ENCODE measurements around the gene BAHD1. TPM values are rescaled to one million over a fixed set of nuclear protein-coding genes. Genes with fewer than 3 reads are reported as not detected.

The BAHD1 gene
- total and polyA plus RNA-seq, 2 donors (not counting 1 experiment from before 2014, with no cell fraction given) = 15.0 to 34.7 TPM

GRCh38 chr15:40481341-40482074 is 40.8 kb downstream of the BAHD1 start:
- Histone ChIP-seq H3K9ac (ENCODE audit: low read length) (no peak overlapping the region), H3K4me3 (ENCODE audit: control extremely low read depth in 1 of 5, extremely low read depth in 1 of 5, insufficient read depth in 1 of 5, low read depth in 2 of 5, low read length in 4 of 5) (no peak overlapping the region), H3K27ac (ENCODE audit: low read length in 2 of 2) (no peak overlapping the region), H3K36me3 (replicated peaks in 1 of 2; ENCODE audit: control extremely low read depth in 1 of 2, control insufficient read depth in 1 of 2, extremely low read depth in 1 of 2, insufficient read depth in 2 of 2, low read length in 1 of 2) (no peaks in the 10 kb centered on the region), H4K20me1 (ENCODE audit: control insufficient read depth, insufficient read depth, low read length, poor library complexity, severe bottlenecking) (no peaks in the 10 kb centered on the region), H2AFZ (ENCODE audit: insufficient read depth, low read depth, low read length, poor library complexity, severe bottlenecking) (no peak overlapping the region), H3K9me3 (ENCODE audit: control extremely low read depth in 1 of 3, control insufficient read depth in 2 of 3, insufficient read depth in 1 of 3, low read length in 2 of 3) (peaks cover 0 to under 1% (median 0%) of the 10 kb centered on the region in 3 donors), H3K27me3 (replicated peaks in 1 of 4; ENCODE audit: control extremely low read depth in 1 of 4, control insufficient read depth in 3 of 4, insufficient read depth in 4 of 4, low read length in 3 of 4) (peaks cover 0 to 8% (median 4%) of the 10 kb centered on the region in 4 experiments), H3K79me2 (ENCODE audit: control insufficient read depth, insufficient read depth, low read length) (no peaks in the 10 kb centered on the region), H3K4me1 (ENCODE audit: control insufficient read depth in 2 of 2, insufficient read depth in 2 of 2, low read length in 2 of 2) (no peaks in the 10 kb centered on the region), H3K4me2 (replicated peaks; ENCODE audit: low read depth, low read length, poor library complexity, severe bottlenecking) (no peak overlapping the region)
- ChIA-PET CTCF (no interaction called here), POLR2A (no interaction called here)
- peaks cover 33% of the 10 kb centered on the region for H3K27me3 Mint-ChIP-seq
- no peak for ATAC-seq (ENCODE audit: low read depth)
- intact Hi-C loops (cut with micrococcal nuclease) = no loop called here
- H3K9me3 Mint-ChIP-seq (ENCODE audit: insufficient read depth) = no peaks in the 10 kb centered on the region
- WGBS (ENCODE audit: insufficient coverage) = 100% methylated on average over 1 of the region's 1 CpG
- H3K4me3 Mint-ChIP-seq = no peak overlapping the region
- DNase-seq = no peak
- TF ChIP-seq CTCF (IDR thresholded peaks at IDR 0.05) (no peak), EZH2 (IDR thresholded peaks at IDR 0.05; ENCODE audit: borderline replicate concordance, insufficient read depth, low read depth, low read length, poor library complexity, severe bottlenecking) (no peak)
- H3K27ac Mint-ChIP-seq = no peak overlapping the region
- no peaks in the 10 kb centered on the region for H3K4me1 Mint-ChIP-seq

- Histone ChIP-seq H3K27me3 (replicated peaks in 1 of 4; ENCODE audit: control extremely low read depth in 1 of 4, control insufficient read depth in 3 of 4, insufficient read depth in 4 of 4, low read length in 3 of 4) (peaks cover 0 to 7% (median 2%) of the 10 kb centered on the region in 4 experiments), H4K20me1 (ENCODE audit: control insufficient read depth, insufficient read depth, low read length, poor library complexity, severe bottlenecking) (no peaks in the 10 kb centered on the region), H3K79me2 (ENCODE audit: control insufficient read depth, insufficient read depth, low read length) (no peaks in the 10 kb centered on the region), H2AFZ (ENCODE audit: insufficient read depth, low read depth, low read length, poor library complexity, severe bottlenecking) (no peak overlapping the region), H3K36me3 (replicated peaks in 1 of 2; ENCODE audit: control extremely low read depth in 1 of 2, control insufficient read depth in 1 of 2, extremely low read depth in 1 of 2, insufficient read depth in 2 of 2, low read length in 1 of 2) (no peaks in the 10 kb centered on the region), H3K9me3 (ENCODE audit: control extremely low read depth in 1 of 3, control insufficient read depth in 2 of 3, insufficient read depth in 1 of 3, low read length in 2 of 3) (peaks cover 0 to 3% (median 0%) of the 10 kb centered on the region in 3 donors), H3K4me2 (replicated peaks; ENCODE audit: low read depth, low read length, poor library complexity, severe bottlenecking) (no peak overlapping the region), H3K27ac (ENCODE audit: low read length in 2 of 2) (no peak overlapping the region), H3K4me1 (ENCODE audit: control insufficient read depth in 2 of 2, insufficient read depth in 2 of 2, low read length in 2 of 2) (no peaks in the 10 kb centered on the region), H3K9ac (ENCODE audit: low read length) (no peak overlapping the region), H3K4me3 (ENCODE audit: control extremely low read depth in 1 of 5, extremely low read depth in 1 of 5, insufficient read depth in 1 of 5, low read depth in 2 of 5, low read length in 4 of 5) (no peak overlapping the region)
- H3K4me1 Mint-ChIP-seq = no peaks in the 10 kb centered on the region
- intact Hi-C loops (cut with micrococcal nuclease) = no loop called here
- DNase-seq (no peak), ATAC-seq (ENCODE audit: low read depth) (no peak)
- POLR2A ChIA-PET = no interaction called here
- no peaks in the 10 kb centered on the region for H3K9me3 Mint-ChIP-seq (ENCODE audit: insufficient read depth)
- CTCF ChIA-PET = no interaction called here
- TF ChIP-seq EZH2 (IDR thresholded peaks at IDR 0.05; ENCODE audit: borderline replicate concordance, insufficient read depth, low read depth, low read length, poor library complexity, severe bottlenecking) = no peak
- H3K27ac Mint-ChIP-seq = no peak overlapping the region
- H3K4me3 Mint-ChIP-seq = no peak overlapping the region
- no CpG with 5 or more reads among the region's 2 CpGs for WGBS (ENCODE audit: insufficient coverage)
- H3K27me3 Mint-ChIP-seq = peaks cover 29% of the 10 kb centered on the region
Measured at GRCh38 chr15:40483919-40484318, 43.2 kb downstream of the BAHD1 start.

Data from B cell (primary cell).